PC-3 (cell line): ENCODE data around the gene PAPOLG. TPM values are rescaled to one million over a fixed set of nuclear protein-coding genes. Genes with fewer than 3 reads are reported as not detected.

ENCODE experiments used
- ATAC-seq: fragments of 200-7000 bp; cut with Tn5 transposase; 2 replicates; pipeline ENCODE4 v1.9.1; 2020; ENCODE audit warnings: mild to moderate bottlenecking, moderate library complexity
- BruUV-seq: library from RNA; stranded (reverse); fragments of 400-500 nt; replicated peaks from 2 replicates; lab custom pipeline; 2021; lab: Mats Ljungman, UMichigan
- CTCF ChIA-PET: fragments of 300-600 bp; sonication (Branson Sonifier 250); formaldehyde crosslinking; loops from one replicate; lab custom pipeline; 2022; ENCODE audit warnings: antibody characterized with exemption; lab: Charles Lee
- POLR2A ChIA-PET: fragments of 300-600 bp; sonication (Branson Sonifier 250); formaldehyde crosslinking; loops from one replicate; lab custom pipeline; 2022; ENCODE audit warnings: antibody characterized with exemption; ENCODE audit not compliant: unreplicated experiment; lab: Charles Lee
- DNase-seq: peaks from one replicate; pipeline ENCODE4 v3.0.0-alpha.2; 2015
- H2AFZ ChIP-seq: fragments of 300-600 bp; sonication (generic); 2 replicates; pipeline ENCODE4 v1.6.0; 2016; ENCODE audit warnings: antibody characterized with exemption, low read length
- H3F3A ChIP-seq: fragments of 300-600 bp; sonication (generic); one replicate; pipeline ENCODE4 v1.6.0; 2017; ENCODE audit warnings: antibody characterized with exemption, low read length, control low read depth, mild to moderate bottlenecking; ENCODE audit not compliant: unreplicated experiment
- H3K27ac ChIP-seq: fragments of 300-600 bp; sonication (generic); 2 replicates; pipeline ENCODE4 v1.5.1; 2016; ENCODE audit warnings: mild to moderate bottlenecking, low read length
- H3K27me3 ChIP-seq: fragments of 300-600 bp; sonication (generic); 2 replicates; pipeline ENCODE4 v1.6.1; 2016; ENCODE audit warnings: low read length, mixed read lengths
- H3K36me3 ChIP-seq: fragments of 300-600 bp; sonication (generic); 2 replicates; pipeline ENCODE4 v1.6.1; 2016; ENCODE audit warnings: low read depth, mixed run types, low read length, mixed read lengths
- H3K4me1 ChIP-seq: fragments of 300-600 bp; sonication (generic); 2 replicates; pipeline ENCODE4 v1.5.1; 2016; ENCODE audit warnings: low read length; ENCODE audit not compliant: insufficient read depth
- H3K4me2 ChIP-seq: fragments of 300-600 bp; sonication (generic); 2 replicates; pipeline ENCODE4 v1.6.0; 2016; ENCODE audit warnings: low read length
- H3K4me3 ChIP-seq: fragments of 300-600 bp; sonication (generic); 2 replicates; pipeline ENCODE4 v1.5.1; 2016; ENCODE audit warnings: mild to moderate bottlenecking, low read length, mixed read lengths
- H3K79me2 ChIP-seq: fragments of 300-600 bp; sonication (generic); 2 replicates; pipeline ENCODE4 v1.6.1; 2017; ENCODE audit warnings: low read length, mixed read lengths
- H3K9ac ChIP-seq: fragments of 300-600 bp; sonication (generic); 2 replicates; pipeline ENCODE4 v1.6.0; 2016; ENCODE audit warnings: mild to moderate bottlenecking, low read length
- H3K9me2 ChIP-seq: fragments of 300-600 bp; sonication (generic); replicated peaks from 2 replicates; pipeline ENCODE4 v1.6.1; 2016; ENCODE audit warnings: mixed run types, low read length, mixed read lengths
- H3K9me3 ChIP-seq: fragments of 300-600 bp; sonication (generic); 2 replicates; pipeline ENCODE4 v1.6.1; 2016; ENCODE audit warnings: low read length, mixed read lengths
- H4K20me1 ChIP-seq: fragments of 300-600 bp; sonication (generic); 2 replicates; pipeline ENCODE4 v1.6.1; 2016; ENCODE audit warnings: low read length, mixed read lengths
- EZH2 ChIP-seq: fragments of 300-600 bp; sonication (generic); IDR thresholded peaks from one replicate; pipeline ENCODE4 v1.6.1; 2017; ENCODE audit warnings: antibody characterized with exemption, mild to moderate bottlenecking, low read length; ENCODE audit not compliant: unreplicated experiment
- EZH2phosphoT487 ChIP-seq: fragments of 300-600 bp; sonication (generic); IDR thresholded peaks from 2 replicates; pipeline ENCODE4 v1.6.1; 2018; ENCODE audit warnings: mild to moderate bottlenecking, antibody characterized with exemption, low read length, borderline replicate concordance
- intact Hi-C: fragments of 100-400 bp; cut with micrococcal nuclease; formaldehyde crosslinking; loops from 2 replicates; pipeline ENCODE4 v1.9.0; 2023
- total RNA-seq: library from RNA; depleted of rRNA; stranded (reverse); fragments of >200 nt; gene quantifications from 2 replicates; pipeline ENCODE4 v1.2.3, GENCODE V29; 2014
- TF ChIP-seq, protein P1 (sequence below): fragments of 300-600 bp; sonication (generic); conservative IDR thresholded peaks from 2 replicates; pipeline ENCODE4 v1.5.1; 2017; ENCODE audit warnings: antibody characterized with exemption, low read depth, mild to moderate bottlenecking, low read length

PAPOLG gene
- total RNA-seq, 1 experiment from 2014 or later: 7.1 TPM

DNA sequence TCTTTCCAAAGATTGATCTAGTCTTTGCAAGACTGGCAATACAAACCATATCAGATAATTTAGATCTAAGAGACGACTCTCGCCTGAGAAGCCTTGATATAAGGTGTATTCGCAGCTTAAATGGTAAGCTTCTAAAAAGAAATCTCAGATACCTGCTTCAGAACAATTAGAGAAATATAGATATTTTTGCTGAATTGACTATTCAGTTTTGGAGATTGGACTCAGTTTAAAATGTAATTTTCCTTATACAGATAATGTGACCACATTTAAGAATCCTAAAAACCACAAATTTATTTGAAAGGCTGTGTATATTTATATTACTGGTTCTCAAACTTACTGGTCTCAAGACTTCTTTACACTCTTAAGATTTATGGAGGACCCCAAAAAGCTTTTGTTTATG, 15.4 kb downstream of the PAPOLG start:
- H3K4me1 ChIP-seq: no peaks in the 10 kb centered on the region
- H2AFZ ChIP-seq: no peak overlapping the region
- H3K79me2 ChIP-seq: no peaks in the 10 kb centered on the region
- DNase-seq (no peak), ATAC-seq (no peak)
- intact Hi-C loops: no loop called here
- TF ChIP-seq EZH2phosphoT487 (no peak), EZH2 (no peak)
- TF ChIP-seq, protein P1, sequence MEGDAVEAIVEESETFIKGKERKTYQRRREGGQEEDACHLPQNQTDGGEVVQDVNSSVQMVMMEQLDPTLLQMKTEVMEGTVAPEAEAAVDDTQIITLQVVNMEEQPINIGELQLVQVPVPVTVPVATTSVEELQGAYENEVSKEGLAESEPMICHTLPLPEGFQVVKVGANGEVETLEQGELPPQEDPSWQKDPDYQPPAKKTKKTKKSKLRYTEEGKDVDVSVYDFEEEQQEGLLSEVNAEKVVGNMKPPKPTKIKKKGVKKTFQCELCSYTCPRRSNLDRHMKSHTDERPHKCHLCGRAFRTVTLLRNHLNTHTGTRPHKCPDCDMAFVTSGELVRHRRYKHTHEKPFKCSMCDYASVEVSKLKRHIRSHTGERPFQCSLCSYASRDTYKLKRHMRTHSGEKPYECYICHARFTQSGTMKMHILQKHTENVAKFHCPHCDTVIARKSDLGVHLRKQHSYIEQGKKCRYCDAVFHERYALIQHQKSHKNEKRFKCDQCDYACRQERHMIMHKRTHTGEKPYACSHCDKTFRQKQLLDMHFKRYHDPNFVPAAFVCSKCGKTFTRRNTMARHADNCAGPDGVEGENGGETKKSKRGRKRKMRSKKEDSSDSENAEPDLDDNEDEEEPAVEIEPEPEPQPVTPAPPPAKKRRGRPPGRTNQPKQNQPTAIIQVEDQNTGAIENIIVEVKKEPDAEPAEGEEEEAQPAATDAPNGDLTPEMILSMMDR: no peak
- H3K36me3 ChIP-seq: peaks cover 38% of the 10 kb centered on the region
- H3K4me2 ChIP-seq: no peak overlapping the region
- H3K9me3 ChIP-seq: no peaks in the 10 kb centered on the region
- H3K9me2 ChIP-seq: no peaks in the 10 kb centered on the region
- H3F3A ChIP-seq: no peaks in the 10 kb centered on the region
- no peaks in the 10 kb centered on the region for H3K27me3 ChIP-seq
- no peak overlapping the region for H3K9ac ChIP-seq
- CTCF ChIA-PET: no interaction called here
- H4K20me1 ChIP-seq: no peaks in the 10 kb centered on the region
- no peak overlapping the region for H3K4me3 ChIP-seq
- POLR2A ChIA-PET: no interaction called here
- BruUV-seq: no TSS peak
- no peak overlapping the region for H3K27ac ChIP-seq

DNA sequence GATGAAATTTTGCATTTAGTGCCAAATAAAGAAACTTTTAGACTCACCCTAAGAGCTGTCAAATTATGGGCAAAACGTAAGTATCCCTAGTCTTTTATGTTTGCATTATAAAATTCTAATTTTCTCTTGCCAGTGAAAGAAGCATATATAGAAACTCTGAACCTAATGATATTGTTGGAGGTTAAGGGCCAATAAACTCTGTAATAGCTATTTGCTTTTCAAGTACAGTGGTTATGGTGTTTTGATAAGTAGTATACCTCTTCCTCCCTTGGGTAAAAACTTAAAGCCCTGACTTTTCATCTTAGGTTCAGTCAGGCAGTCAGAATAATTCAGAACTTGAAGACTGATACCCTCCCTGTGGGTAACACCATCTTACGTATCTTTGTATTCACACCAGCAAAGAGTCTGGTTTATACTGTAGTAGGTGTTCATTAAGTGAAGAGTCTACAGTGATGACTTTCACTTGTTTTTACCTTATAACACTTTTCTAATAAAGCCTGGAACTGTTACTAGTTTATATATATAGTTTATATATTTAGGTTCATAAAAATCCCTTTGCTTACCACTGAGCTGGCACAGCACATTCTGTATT, 19.1 kb downstream of the PAPOLG start:
- no peaks in the 10 kb centered on the region for H3K79me2 ChIP-seq
- POLR2A ChIA-PET: no interaction called here
- no peaks in the 10 kb centered on the region for H3K9me3 ChIP-seq
- no peaks in the 10 kb centered on the region for H4K20me1 ChIP-seq
- no peak overlapping the region for H2AFZ ChIP-seq
- CTCF ChIA-PET: no interaction called here
- H3K27me3 ChIP-seq: no peaks in the 10 kb centered on the region
- intact Hi-C loops: no loop called here
- no peak overlapping the region for H3K4me3 ChIP-seq
- no peaks in the 10 kb centered on the region for H3K4me1 ChIP-seq
- no peak overlapping the region for H3K27ac ChIP-seq
- H3K9me2 ChIP-seq: no peaks in the 10 kb centered on the region
- no peak overlapping the region for H3K9ac ChIP-seq
- DNase-seq (no peak), ATAC-seq (no peak)
- no peak overlapping the region for H3K4me2 ChIP-seq
- no peaks in the 10 kb centered on the region for H3F3A ChIP-seq
- TF ChIP-seq EZH2phosphoT487 (no peak), EZH2 (no peak)
- TF ChIP-seq, protein P1: no peak
- BruUV-seq: no TSS peak
- peaks cover 25% of the 10 kb centered on the region for H3K36me3 ChIP-seq

- H3K27ac ChIP-seq: no peak overlapping the region
- H3K9me2 ChIP-seq: no peaks in the 10 kb centered on the region
- BruUV-seq: no TSS peak
- no peak overlapping the region for H3K4me3 ChIP-seq
- H3K4me2 ChIP-seq: no peak overlapping the region
- H3K27me3 ChIP-seq: no peaks in the 10 kb centered on the region
- H3K9me3 ChIP-seq: no peaks in the 10 kb centered on the region
- DNase-seq (no peak), ATAC-seq (no peak)
- no peak for TF ChIP-seq EZH2phosphoT487
- TF ChIP-seq, protein P1: no peak
- TF ChIP-seq EZH2: no peak
- intact Hi-C loops: no loop called here
- no peak overlapping the region for H2AFZ ChIP-seq
- CTCF ChIA-PET: no interaction called here
- H3F3A ChIP-seq: no peaks in the 10 kb centered on the region
- H4K20me1 ChIP-seq: no peaks in the 10 kb centered on the region
- POLR2A ChIA-PET: no interaction called here
- peaks cover 29% of the 10 kb centered on the region for H3K36me3 ChIP-seq
- no peaks in the 10 kb centered on the region for H3K4me1 ChIP-seq
- no peaks in the 10 kb centered on the region for H3K79me2 ChIP-seq
- H3K9ac ChIP-seq: no peak overlapping the region
Measured at GRCh38 chr2:60778352-60778751, 22.3 kb downstream of the PAPOLG start.
